Measurements from ENCODE around the gene STXBP6.
"Not testable (repeated sequence)": the region's sequence is repeated elsewhere in the genome, so short reads cannot be mapped to it uniquely, and the experiment has no call there.

STXBP6 gene

GRCh38 chr14:24775950-24776349, 274.0 kb downstream of the STXBP6 start:
- Histone ChIP-seq H3K4me3 (no peak overlapping the region), H3K27ac (no peak overlapping the region)
- DNase-seq (ENCODE audit: low spot score) = no peak
- no peak for TF ChIP-seq CTCF (IDR thresholded peaks at IDR 0.05)

GRCh38 chr14:24774187-24774915, 275.6 kb downstream of the STXBP6 start:
- DNase-seq (ENCODE audit: low spot score) = no peak
- TF ChIP-seq CTCF (IDR thresholded peaks at IDR 0.05) = no peak
- H3K27ac ChIP-seq = no peak overlapping the region
- H3K4me3 ChIP-seq = no peak overlapping the region

GRCh38 chr14:24773564-24773963, 276.4 kb downstream of the STXBP6 start:
- H3K27ac ChIP-seq; DNase-seq (ENCODE audit: low spot score); H3K4me3 ChIP-seq: not testable (repeated sequence)

GRCh38 chr14:24766434-24766833, 283.5 kb downstream of the STXBP6 start:
- TF ChIP-seq CTCF (IDR thresholded peaks at IDR 0.05) = no peak
- H3K27ac ChIP-seq = no peak overlapping the region
- DNase-seq (ENCODE audit: low spot score) = no peak
- H3K4me3 ChIP-seq = no peak overlapping the region

- Histone ChIP-seq H3K4me3 (no peak overlapping the region), H3K27ac (no peak overlapping the region)
- no peak for DNase-seq (ENCODE audit: low spot score)
- TF ChIP-seq CTCF (IDR thresholded peaks at IDR 0.05) = no peak
Measured at GRCh38 chr14:24761141-24761540, 288.8 kb downstream of the STXBP6 start.

Measured in coronary artery (tissue), 2 donors.